Stimulated activated CD4-positive, alpha-beta T cell treated with anti-CD3 and anti-CD28 coated beads, Interleukin-15, amount 100 ng/mL, for 24 hours (primary cell): ENCODE data around the gene ZNF668.
"Not testable (repeated sequence)": the region's sequence is repeated elsewhere in the genome, so short reads cannot be mapped to it uniquely, and the experiment has no call there.

ENCODE experiments used
- DNase-seq: peaks from one replicate; pipeline ENCODE4 v3.0.0-alpha.2; 2020

Gene ZNF668

GRCh38 chr16:31100876-31101641, 27.0 kb upstream of the ZNF668 start:
- DNase-seq, result not testable (repeated sequence)

DNA sequence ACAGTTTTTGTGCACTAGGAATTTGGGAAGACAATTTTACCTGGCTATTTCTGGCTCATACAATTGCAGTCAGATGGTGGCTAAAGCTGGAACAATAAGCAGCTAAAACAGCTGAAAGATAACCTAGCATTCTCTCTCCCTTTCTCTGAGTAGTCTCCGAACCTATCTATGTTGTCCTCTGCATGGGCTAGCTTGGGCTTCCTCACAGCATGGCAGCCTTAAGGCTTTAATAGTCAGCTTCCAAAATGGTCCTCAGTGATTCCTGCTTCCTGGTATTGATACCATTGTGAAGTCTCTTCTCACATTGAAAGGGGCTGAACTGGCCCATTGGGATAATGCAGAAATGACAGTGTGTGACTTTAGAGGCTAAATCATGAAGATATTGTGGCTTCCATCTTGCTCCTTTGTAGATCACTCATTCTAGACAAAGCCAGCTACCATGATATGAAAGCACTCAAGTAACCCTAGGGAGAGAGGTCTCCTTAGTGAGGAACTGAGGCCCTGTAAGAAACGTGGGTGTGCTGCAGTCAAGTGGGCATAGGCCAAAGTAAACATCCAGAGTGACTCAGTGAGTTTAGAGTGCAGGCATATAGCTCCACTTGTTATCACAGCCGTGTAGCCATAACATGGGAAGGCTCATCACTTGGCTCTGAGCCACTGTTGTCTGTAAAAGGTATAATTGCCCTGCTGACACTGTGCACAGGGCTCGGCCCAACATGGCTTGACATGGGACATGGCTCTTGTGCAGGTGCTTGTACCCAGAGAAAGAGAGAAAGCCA, 26.0 kb upstream of the ZNF668 start:
- no peak for DNase-seq

GRCh38 chr16:31094424-31095120, 20.5 kb upstream of the ZNF668 start, which contains the start of gene VKORC1:
TSS of gene VKORC1 (minus strand) at chr16:31094797. CDS start at chr16:31094729, 68 bp downstream.
- peak; percentile 95 for DNase-seq

- no peak for DNase-seq
Measured at GRCh38 chr16:31094088-31094423, 20.0 kb upstream of the ZNF668 start.

- no peak for DNase-seq
Measured at GRCh38 chr16:31093132-31093703, 19.2 kb upstream of the ZNF668 start.

DNA sequence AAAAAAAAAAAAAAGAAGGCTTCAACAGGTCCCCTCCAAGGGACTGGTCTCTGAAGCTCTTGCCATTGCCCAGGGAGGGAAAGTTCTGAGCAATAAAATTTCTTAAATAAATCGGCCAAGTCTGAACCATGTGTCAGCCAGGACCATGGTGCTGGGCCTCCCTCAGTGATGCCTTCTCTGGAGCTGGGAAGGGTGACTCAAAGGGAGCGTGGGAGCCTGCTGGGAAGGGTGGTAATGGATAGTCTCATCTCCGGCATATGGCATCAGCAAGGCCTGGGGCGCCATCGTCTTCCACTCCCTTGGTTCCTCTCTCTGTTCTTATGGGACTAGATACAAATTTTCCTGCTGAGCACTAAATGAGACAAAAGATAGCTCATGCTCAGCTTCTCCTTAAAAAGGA, 18.3 kb upstream of the ZNF668 start:
- no peak for DNase-seq

- DNase-seq, result no peak
Measured at GRCh38 chr16:31090540-31090939, 16.5 kb upstream of the ZNF668 start.

- DNase-seq, result no peak
Measured at GRCh38 chr16:31089199-31089598, 15.2 kb upstream of the ZNF668 start.

DNA sequence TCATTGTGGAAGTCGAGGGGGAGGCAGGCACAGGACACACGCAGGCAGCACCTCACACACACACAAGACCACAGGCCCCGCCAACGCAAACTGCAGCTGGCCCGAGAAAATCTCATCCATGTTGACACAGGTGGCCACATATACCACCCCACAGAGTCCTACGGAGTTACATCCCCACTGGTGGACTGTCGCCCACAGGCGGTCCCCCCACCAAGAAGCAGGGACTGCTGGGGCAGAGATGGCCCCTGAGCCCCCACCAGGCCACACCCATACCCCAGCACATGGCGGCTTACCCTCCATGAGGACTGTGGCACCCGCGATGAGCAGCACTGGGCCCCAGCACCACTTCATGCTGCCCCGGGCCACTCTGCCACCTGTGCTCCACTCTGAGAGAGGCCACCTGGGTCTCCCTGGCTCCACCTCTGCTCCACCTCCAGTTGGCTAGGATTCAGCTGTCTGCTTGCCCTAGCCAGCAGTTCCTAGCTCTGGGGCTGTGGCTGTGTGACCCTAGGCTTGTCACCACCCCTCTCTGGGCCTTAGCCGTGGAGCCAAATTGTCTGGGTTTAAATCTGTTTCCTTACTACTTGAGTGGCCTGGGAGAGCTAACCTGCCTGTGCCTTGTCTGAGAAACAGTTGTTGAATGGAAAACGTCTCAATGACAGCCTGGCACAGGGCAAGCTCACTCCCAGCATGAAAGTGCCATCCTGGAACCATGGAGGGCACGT, 14.6 kb upstream of the ZNF668 start, which contains the start of gene PRSS53:
PRSS53 (minus strand) TSS at position 485 of the 725 bp plus-strand sequence; CDS start at position 351, 134 bp downstream.
- DNase-seq, result no peak

GRCh38 chr16:31087971-31088370, 13.9 kb upstream of the ZNF668 start:
- DNase-seq, result no peak

DNA sequence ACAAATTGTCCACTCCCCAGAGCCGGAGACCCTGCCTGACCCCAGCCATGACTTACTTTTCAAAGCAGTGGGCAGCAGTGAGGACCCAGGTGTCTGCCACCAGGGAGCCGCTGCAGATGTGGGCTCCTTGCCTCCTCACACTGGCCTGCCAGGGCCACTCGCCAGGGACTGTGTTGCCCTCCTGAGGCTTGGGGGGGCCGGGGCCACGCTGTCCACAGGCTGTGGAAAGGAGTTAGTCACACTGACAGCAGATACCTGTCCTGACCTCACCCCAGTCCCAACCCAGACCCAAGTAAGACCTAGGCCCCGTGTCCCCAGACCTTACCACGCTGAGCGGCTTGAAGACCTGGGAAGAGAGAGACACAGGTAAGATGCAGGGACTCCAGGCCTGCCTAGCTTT, 13.4 kb upstream of the ZNF668 start:
- DNase-seq, result no peak

GRCh38 chr16:31086629-31086906, 12.5 kb upstream of the ZNF668 start:
- DNase-seq, result no peak

DNA sequence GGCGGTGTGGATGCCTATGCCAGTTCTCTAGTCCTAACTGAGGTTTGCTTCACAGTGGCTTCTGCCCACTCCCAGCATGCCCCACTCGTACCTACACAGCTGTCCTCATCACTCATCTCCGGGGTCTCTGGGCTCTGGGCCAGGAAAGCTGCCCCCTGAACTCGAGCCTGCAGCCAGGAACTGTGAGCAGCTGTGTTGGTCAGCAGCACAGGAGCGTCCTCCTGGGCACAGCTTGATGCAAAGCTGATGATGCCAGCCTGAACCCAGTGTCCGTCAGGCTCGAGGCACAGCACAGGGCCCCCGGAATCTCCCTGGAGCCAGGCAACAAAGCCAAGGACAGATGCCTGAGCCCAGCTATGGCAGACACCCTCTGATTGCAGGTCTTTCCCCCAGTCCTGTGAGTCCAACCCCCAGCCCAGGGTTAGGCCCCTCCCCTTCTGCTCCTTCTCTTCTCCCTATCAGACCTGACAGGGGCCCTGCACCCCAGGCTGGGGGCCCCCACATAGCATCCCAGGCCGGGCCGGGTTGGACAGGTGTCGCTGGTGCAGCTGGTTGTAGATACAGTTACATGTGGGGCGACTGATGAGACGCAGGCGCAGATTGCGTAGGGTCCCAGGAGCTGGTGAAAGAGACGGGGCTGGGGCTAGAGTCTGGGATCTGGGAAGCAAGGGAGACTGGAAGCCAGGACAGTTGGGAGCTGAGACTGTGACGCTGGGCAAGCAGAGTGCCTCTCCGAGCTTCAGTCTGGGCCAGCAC, 12.0 kb upstream of the ZNF668 start:
- no peak for DNase-seq

- DNase-seq, result no peak
Measured at GRCh38 chr16:31085411-31085810, 11.4 kb upstream of the ZNF668 start.

DNA sequence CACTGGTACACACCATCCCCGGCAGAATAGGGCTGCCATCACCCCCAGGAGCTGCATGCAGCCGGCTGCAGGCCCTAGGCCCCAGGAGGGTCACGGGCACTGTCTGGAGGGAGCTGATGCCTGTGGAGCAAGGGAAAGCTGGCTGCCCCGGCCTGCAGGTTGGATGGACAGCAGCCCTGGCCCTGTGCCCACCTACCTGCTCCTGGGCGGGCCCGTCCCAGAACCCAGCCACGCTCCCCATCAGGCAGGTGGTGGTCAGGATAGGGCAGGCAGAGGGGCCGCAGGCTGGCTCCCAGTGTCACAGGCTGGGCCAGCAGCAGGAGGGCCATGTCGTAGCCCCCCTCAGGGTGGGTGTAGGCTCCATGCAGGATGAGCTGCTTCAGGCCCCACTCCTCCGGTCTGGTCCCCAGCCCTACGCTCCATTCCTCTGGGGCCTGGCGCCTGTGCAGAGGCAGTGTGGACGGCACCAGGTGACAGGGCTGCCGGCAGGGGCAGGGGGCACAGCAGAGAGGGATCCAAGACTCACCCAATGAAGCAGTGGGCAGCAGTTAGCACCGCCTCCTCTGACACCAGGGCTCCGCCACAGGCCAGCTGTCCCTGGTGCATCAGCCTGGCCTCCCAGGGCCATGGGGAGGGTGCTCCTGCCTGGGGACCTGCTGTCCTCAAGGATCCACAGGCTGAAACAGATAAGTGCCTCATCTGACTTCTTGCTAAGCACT, 10.7 kb upstream of the ZNF668 start:
- no peak for DNase-seq

GRCh38 chr16:31083981-31084380, 9.9 kb upstream of the ZNF668 start:
- no peak for DNase-seq

GRCh38 chr16:31083556-31083955, 9.5 kb upstream of the ZNF668 start:
- no peak for DNase-seq

- DNase-seq, result no peak
Measured at GRCh38 chr16:31083081-31083480, 9.0 kb upstream of the ZNF668 start.

DNA sequence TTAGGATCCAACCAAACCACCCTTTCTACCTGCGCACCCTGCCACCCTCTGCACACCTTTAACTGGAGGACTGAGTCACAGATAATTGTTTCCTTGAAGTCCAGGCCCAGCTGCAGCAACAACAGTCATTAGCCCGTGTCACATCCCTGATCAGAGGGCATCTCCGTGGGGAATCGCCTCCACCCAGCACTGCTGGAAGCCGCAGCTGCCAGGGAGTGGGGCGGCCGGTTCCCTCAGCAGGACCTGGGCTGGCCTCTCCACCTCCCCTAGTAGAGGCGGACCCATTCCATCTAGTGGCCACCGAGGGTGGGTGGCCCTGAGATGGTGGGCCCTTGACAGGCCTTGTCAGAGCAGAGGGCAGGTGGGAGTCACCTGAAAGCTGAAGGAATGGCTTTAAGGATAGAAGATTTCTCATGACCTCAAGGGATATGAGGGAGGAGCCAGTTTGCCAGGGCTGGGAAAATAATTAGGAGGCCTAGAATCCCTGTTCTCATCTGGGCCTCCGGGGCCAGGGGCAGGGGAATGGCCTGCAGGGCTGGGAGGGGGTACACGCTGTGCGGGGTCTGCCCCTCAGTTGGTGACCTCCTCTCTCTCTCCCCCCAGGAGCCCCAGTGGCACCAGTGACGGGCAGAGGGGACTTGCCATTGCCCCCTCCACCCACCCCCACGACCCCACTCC, 8.5 kb upstream of the ZNF668 start:
- DNase-seq, result no peak
